GM12865 (cell line): ENCODE results near the gene NPC1L1.
"Not testable (repeated sequence)": the region's sequence is repeated elsewhere in the genome, so short reads cannot be mapped to it uniquely, and the experiment has no call there.

ENCODE experiments used
- DNase-seq: peaks from one replicate; pipeline ENCODE4 v3.0.0; 2010; ENCODE audit warnings: low read depth
- H3K4me3 ChIP-seq: 2 replicates; pipeline ENCODE4 v1.5.1; 2011; ENCODE audit warnings: mild to moderate bottlenecking, low read depth, low read length, control low read depth
- CTCF ChIP-seq: IDR thresholded peaks from 2 replicates; pipeline ENCODE4 v1.5.1; 2011; ENCODE audit warnings: low read length, control low read depth, low read depth, inconsistent platforms; ENCODE audit not compliant: insufficient read depth; ENCODE audit errors: missing control alignments

NPC1L1 gene

GRCh38 chr7:44564606-44565005 lies 23.5 kb upstream of the NPC1L1 start:
- no peak for DNase-seq
- no peak for TF ChIP-seq CTCF
- H3K4me3 ChIP-seq, result no peak overlapping the region

- no peak for DNase-seq
- no peak for TF ChIP-seq CTCF
- no peak overlapping the region for H3K4me3 ChIP-seq
Measured at GRCh38 chr7:44563171-44563679, 22.1 kb upstream of the NPC1L1 start.

- DNase-seq, H3K4me3 ChIP-seq: not testable (repeated sequence)
Measured at GRCh38 chr7:44562622-44562962, 21.5 kb upstream of the NPC1L1 start.

- no peak for TF ChIP-seq CTCF
- no peak overlapping the region for H3K4me3 ChIP-seq
- DNase-seq, result no peak
Measured at GRCh38 chr7:44561962-44562621, 21.0 kb upstream of the NPC1L1 start.

- H3K4me3 ChIP-seq, result no peak overlapping the region
- TF ChIP-seq CTCF, result no peak
- no peak for DNase-seq
Measured at GRCh38 chr7:44561481-44561880, 20.4 kb upstream of the NPC1L1 start.

GRCh38 chr7:44559485-44559884 lies 18.4 kb upstream of the NPC1L1 start:
- DNase-seq, result no peak
- no peak overlapping the region for H3K4me3 ChIP-seq
- TF ChIP-seq CTCF, result no peak

GRCh38 chr7:44557485-44557884 lies 16.4 kb upstream of the NPC1L1 start:
- no peak overlapping the region for H3K4me3 ChIP-seq
- DNase-seq, result no peak
- no peak for TF ChIP-seq CTCF
